Ascending aorta (tissue), 2 donors: ENCODE data around the gene DESI1. TPM values are rescaled to one million over a fixed set of nuclear protein-coding genes. Genes with fewer than 3 reads are reported as not detected.

Source experiments
- DNase-seq, 2 donors: peaks; one replicate each; pipeline ENCODE4 v3.0.0-alpha.2; 2019; ENCODE audit warnings: low spot score in 2 of 2
- H3K27ac ChIP-seq, 2 donors: fragments of 200-600 bp; sonication (generic); one replicate each; pipeline ENCODE4 v1.5.1; 2016 to 2017; ENCODE audit warnings: mild to moderate bottlenecking in 1 of 2
- H3K27me3 ChIP-seq: fragments of 200-600 bp; sonication (generic); one replicate; pipeline ENCODE4 v1.5.1; 2017
- H3K36me3 ChIP-seq, 2 donors: fragments of 200-600 bp; sonication (generic); one replicate each; pipeline ENCODE4 v1.5.1; 2016
- H3K4me1 ChIP-seq, 2 donors: fragments of 200-600 bp; sonication (generic); one replicate each; pipeline ENCODE4 v1.5.1; 2016 to 2017; ENCODE audit warnings: mild to moderate bottlenecking in 1 of 2
- H3K4me3 ChIP-seq, 2 donors: fragments of 200-600 bp; sonication (generic); one replicate each; pipeline ENCODE4 v1.5.1; 2016 to 2017; ENCODE audit warnings: mild to moderate bottlenecking in 1 of 2
- H3K9me3 ChIP-seq, 2 donors: fragments of 200-600 bp; sonication (generic); one replicate each; pipeline ENCODE4 v1.5.1; 2016
- intact Hi-C: fragments of 100-400 bp; cut with DNase I; formaldehyde crosslinking; loops from one replicate; pipeline ENCODE4 v1.15.1; 2023
- total RNA-seq: library from RNA; depleted of rRNA; stranded (reverse); fragments of >200 nt; gene quantifications from one replicate; pipeline ENCODE4 v1.1.0, GENCODE V29; 2016
- TF ChIP-seq, protein P1 (sequence below), 3 experiments: fragments of 200-600 bp in 2 of 3; fragments of 450-650 bp in 1 of 3; sonication (generic) in 2 of 3; IDR thresholded peaks; one replicate each; pipeline ENCODE4 v1.5.1; 2016 to 2019; ENCODE audit warnings: antibody characterized with exemption in 3 of 3, mild to moderate bottlenecking in 1 of 3, moderate library complexity in 1 of 3

The DESI1 gene
- total RNA-seq, 1 donor from 2014 or later, result 28.4 TPM

DNA sequence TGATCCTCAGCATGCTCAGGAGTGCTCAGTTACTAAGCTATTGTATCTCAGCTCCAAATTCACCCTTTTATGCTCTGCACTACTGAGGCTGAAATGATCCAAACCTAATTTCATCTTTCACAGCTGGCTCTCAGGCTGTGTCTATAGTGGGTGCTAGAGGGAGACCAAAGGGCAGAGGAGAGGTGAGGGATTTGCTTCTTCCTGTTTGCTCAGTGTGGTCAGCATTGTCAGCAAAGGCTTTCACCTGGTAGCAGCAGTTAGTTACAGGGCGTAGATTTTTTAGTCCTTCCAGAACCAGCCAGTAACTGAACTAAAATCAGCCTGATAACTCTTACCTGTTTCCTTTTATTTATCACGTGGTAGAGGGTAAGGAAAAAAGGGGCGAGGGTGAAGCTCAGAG, 33.5 kb upstream of the DESI1 start:
- intact Hi-C loops, result no loop called here
- no peaks in the 10 kb centered on the region for H3K4me1 ChIP-seq
- no peaks in the 10 kb centered on the region for H3K9me3 ChIP-seq
- no peak for DNase-seq
- no peak overlapping the region for H3K4me3 ChIP-seq
- no peaks in the 10 kb centered on the region for H3K27me3 ChIP-seq
- TF ChIP-seq, protein P1, sequence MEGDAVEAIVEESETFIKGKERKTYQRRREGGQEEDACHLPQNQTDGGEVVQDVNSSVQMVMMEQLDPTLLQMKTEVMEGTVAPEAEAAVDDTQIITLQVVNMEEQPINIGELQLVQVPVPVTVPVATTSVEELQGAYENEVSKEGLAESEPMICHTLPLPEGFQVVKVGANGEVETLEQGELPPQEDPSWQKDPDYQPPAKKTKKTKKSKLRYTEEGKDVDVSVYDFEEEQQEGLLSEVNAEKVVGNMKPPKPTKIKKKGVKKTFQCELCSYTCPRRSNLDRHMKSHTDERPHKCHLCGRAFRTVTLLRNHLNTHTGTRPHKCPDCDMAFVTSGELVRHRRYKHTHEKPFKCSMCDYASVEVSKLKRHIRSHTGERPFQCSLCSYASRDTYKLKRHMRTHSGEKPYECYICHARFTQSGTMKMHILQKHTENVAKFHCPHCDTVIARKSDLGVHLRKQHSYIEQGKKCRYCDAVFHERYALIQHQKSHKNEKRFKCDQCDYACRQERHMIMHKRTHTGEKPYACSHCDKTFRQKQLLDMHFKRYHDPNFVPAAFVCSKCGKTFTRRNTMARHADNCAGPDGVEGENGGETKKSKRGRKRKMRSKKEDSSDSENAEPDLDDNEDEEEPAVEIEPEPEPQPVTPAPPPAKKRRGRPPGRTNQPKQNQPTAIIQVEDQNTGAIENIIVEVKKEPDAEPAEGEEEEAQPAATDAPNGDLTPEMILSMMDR (IDR thresholded peaks at IDR 0.05), result no peak
- H3K36me3 ChIP-seq, result peaks cover 98 to 100% of the 10 kb centered on the region in 2 donors
- no peak overlapping the region for H3K27ac ChIP-seq

DNA sequence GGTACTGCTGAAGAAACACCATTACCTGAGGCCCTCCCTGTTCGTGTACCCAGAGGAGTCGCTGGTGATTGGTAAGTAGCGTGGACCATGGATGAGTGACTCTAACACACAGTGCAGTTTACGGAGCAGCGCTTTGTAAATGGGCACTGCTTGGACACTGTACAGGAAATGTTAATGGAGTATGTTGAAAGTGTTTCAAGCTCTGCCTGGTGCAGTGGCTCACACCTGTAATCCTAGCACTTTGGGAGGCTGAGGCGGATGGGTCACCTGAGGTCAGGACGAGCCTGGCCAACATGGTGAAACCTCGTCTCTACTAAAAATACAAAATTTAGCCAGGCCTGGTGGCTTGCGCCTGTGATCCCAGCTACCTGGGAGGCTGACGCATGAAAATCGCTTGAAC, 30.0 kb upstream of the DESI1 start:
- intact Hi-C loops, result no loop called here
- DNase-seq, result no peak
- Histone ChIP-seq H3K9me3 (no peaks in the 10 kb centered on the region), H3K4me1 (no peaks in the 10 kb centered on the region), H3K27ac (no peak overlapping the region), H3K27me3 (no peaks in the 10 kb centered on the region), H3K4me3 (no peak overlapping the region), H3K36me3 (peaks cover 92 to 97% of the 10 kb centered on the region in 2 donors)
- TF ChIP-seq, protein P1 (IDR thresholded peaks at IDR 0.05), result no peak

DNA sequence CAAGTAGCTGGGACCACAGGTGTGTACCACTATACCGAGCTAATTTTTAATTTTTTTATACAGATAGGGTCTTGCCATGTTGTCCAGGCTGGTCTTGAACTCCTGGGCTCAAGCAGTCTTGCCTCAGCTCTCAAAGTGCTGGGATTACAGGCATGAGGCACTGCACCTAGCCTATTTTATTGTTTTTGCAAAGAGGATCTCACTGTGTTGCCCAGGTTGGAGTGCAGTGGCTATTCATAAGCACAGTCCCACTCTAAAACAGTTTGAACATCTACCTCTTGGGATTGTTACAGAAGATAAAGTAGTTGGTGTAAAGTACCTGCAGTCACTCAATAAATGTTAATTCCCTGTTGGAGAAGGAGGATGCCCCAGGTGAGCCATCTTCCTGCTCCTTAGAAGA, 29.4 kb upstream of the DESI1 start:
- Histone ChIP-seq H3K27me3 (no peaks in the 10 kb centered on the region), H3K9me3 (no peaks in the 10 kb centered on the region), H3K4me3 (no peak overlapping the region), H3K4me1 (no peaks in the 10 kb centered on the region), H3K36me3 (peaks cover 88 to 96% of the 10 kb centered on the region in 2 donors), H3K27ac (no peak overlapping the region)
- TF ChIP-seq, protein P1 (IDR thresholded peaks at IDR 0.05), result no peak
- DNase-seq, result no peak
- intact Hi-C loops, result no loop called here

DNA sequence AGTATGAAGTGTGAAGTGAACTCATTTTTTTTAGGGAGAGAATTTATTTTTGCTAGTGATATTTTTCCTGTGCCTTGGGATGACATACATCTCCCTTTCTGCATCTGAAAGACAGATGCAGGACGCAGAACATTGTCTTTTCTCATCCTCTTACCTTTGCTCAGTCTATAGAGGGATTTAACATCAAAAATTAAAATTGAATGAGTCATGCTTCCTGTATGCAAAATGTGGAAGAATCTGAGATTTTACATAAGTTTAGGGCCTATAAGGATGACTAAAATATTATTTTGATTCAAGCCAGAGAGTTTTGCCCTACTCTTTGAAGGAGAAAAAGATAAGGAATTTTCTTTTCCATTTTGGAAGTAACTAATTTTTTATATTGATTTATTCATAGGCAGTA, 27.6 kb upstream of the DESI1 start:
- intact Hi-C loops, result no loop called here
- peaks cover 84 to 91% of the 10 kb centered on the region in 2 donors for H3K36me3 ChIP-seq
- TF ChIP-seq, protein P1 (IDR thresholded peaks at IDR 0.05), result no peak

DNA sequence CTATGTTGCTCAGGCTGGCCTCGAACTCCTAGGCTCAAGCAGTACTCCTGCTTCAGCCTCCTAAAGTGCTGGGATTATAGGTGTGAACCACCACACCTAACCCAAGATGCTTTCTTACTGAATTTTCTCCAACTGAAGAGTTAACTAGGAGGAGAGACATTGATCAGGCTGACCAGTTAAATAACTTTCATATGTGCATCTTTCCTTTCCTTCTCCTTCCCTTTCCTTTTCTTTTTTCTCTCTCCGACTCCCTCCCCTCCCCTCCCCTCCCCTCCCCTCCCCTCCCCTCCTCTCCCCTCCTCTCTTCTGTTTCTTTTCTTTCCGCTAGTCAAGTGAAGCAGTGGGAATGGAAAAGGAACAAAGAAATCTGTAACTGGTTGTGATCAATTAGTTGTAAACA, 26.9 kb upstream of the DESI1 start:
- H3K36me3 ChIP-seq, result peaks cover 84 to 91% of the 10 kb centered on the region in 2 donors
- no peaks in the 10 kb centered on the region for H3K4me1 ChIP-seq
- intact Hi-C loops, result no loop called here
- H3K9me3 ChIP-seq, result no peaks in the 10 kb centered on the region
- TF ChIP-seq, protein P1 (IDR thresholded peaks at IDR 0.05), result no peak
- H3K4me3 ChIP-seq, result no peak overlapping the region
- no peak overlapping the region for H3K27ac ChIP-seq
- no peak for DNase-seq
- H3K27me3 ChIP-seq, result no peaks in the 10 kb centered on the region

More for the DNA sequence above, 27.6 kb upstream of the DESI1 start:
- H3K4me3 ChIP-seq, result no peak overlapping the region
- H3K4me1 ChIP-seq, result no peaks in the 10 kb centered on the region
- DNase-seq, result no peak
- no peaks in the 10 kb centered on the region for H3K27me3 ChIP-seq
- H3K27ac ChIP-seq, result no peak overlapping the region
- no peaks in the 10 kb centered on the region for H3K9me3 ChIP-seq
